ENCODE data around the gene SLC29A4. TPM values are rescaled to one million over a fixed set of nuclear protein-coding genes. Genes with fewer than 3 reads are reported as not detected.

Gene SLC29A4
- total and polyA plus RNA-seq, 8 donors = 2.4 to 8.2 (median 3.9) TPM

GRCh38 chr7:5348134-5349004 is 65.6 kb downstream of the SLC29A4 start:
- peaks cover 55 to 99% (median 96%) of the 10 kb centered on the region in 4 donors for H3K36me3 ChIP-seq
- 78 to 86% (median 80%) methylated on average over 16 to 21 of the region's 21 CpGs for WGBS, 5 donors
- no peak overlapping the region for H3K4me3 ChIP-seq
- H3K4me1 ChIP-seq = peaks cover 0 to 43% (median 15%) of the 10 kb centered on the region in 4 donors
- intact Hi-C loops (cut with DNase I; ENCODE audit: low total_unique reads) = no loop called here
- H3K27me3 ChIP-seq = no peaks in the 10 kb centered on the region
- H3K9me3 ChIP-seq = peaks cover 0 to 14% (median 11%) of the 10 kb centered on the region in 4 donors
- DNase-seq = no peak
- peak overlapping the region in 2 of 5 donors; percentile 10 to 60 for H3K27ac ChIP-seq
- TF ChIP-seq EP300 (IDR thresholded peaks at IDR 0.05) (no peak), POLR2A (IDR thresholded peaks at IDR 0.05) (no peak), POLR2AphosphoS5 (IDR thresholded peaks at IDR 0.05) (no peak)

DNA sequence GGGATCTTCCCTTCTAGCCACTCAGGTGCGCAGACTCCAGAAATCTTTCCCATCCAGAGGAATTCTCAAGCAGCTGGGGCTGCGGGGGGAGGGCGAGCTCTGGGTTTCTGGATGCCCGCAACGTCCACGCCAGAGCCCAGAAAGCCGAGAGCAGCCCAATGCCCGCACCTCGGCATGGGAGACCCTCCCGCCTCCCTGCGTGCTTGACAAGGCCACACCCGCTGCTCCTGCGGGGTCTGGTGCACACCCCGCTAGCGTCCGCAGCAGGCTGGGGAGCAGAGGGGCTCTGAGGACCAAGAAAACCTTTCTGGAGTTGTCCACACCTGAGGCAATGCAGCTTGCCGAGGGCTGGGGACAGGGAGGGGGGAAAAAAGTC is 66.2 kb downstream of the SLC29A4 start:
- peaks cover 50 to 99% (median 93%) of the 10 kb centered on the region in 4 donors for H3K36me3 ChIP-seq
- intact Hi-C loops (cut with DNase I; ENCODE audit: low total_unique reads) = no loop called here

DNA sequence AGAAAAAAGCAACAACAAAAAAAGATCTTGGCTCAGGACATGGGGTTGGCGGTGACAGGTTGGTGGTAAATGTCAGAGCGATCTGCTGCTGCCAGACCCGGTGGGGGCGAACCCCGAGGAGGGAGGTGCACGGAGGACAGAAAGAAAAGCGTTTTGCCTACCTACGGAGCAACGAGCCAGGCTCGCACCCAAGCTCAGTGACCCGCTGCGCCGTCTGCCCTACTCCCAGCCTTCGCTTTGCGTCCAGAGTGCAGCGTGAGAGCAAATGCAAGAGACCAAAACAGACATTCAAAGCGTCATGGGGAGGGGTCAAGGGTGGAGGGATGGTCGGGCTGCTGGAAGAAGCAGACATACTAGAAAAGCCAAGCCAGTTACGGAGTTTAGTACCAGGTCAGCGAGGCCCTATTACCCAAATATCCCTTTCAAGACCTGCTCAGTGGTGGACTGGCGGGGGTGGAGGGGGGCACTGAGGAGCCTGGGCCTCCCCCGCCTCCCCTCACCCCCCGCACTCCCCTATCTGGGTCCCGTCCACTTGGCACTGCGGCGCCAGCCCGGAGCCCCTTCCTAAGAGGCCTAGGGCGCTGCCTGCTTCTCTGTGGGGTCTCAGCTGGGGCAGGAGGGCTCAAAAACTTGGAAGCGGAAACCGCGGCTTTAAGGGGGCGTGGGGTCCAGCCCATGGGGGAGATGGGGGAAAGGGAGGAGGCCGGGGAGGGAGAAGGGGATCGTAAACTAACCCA is 66.9 kb downstream of the SLC29A4 start:
- no peaks in the 10 kb centered on the region for H3K27me3 ChIP-seq
- peaks cover 44 to 97% (median 89%) of the 10 kb centered on the region in 4 donors for H3K36me3 ChIP-seq
- peaks cover 0 to 1% (median under 1%) of the 10 kb centered on the region in 4 donors for H3K9me3 ChIP-seq
- TF ChIP-seq, protein P1, sequence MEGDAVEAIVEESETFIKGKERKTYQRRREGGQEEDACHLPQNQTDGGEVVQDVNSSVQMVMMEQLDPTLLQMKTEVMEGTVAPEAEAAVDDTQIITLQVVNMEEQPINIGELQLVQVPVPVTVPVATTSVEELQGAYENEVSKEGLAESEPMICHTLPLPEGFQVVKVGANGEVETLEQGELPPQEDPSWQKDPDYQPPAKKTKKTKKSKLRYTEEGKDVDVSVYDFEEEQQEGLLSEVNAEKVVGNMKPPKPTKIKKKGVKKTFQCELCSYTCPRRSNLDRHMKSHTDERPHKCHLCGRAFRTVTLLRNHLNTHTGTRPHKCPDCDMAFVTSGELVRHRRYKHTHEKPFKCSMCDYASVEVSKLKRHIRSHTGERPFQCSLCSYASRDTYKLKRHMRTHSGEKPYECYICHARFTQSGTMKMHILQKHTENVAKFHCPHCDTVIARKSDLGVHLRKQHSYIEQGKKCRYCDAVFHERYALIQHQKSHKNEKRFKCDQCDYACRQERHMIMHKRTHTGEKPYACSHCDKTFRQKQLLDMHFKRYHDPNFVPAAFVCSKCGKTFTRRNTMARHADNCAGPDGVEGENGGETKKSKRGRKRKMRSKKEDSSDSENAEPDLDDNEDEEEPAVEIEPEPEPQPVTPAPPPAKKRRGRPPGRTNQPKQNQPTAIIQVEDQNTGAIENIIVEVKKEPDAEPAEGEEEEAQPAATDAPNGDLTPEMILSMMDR (IDR thresholded peaks at IDR 0.05) = no peak
- TF ChIP-seq POLR2AphosphoS5 (IDR thresholded peaks at IDR 0.05) (no peak), EP300 (IDR thresholded peaks at IDR 0.05) (no peak), POLR2A (IDR thresholded peaks at IDR 0.05) (no peak)
- intact Hi-C loops (cut with DNase I; ENCODE audit: low total_unique reads) = no loop called here
- H3K27ac ChIP-seq = peak overlapping the region in 3 of 5 donors; percentile 8 to 60 (median 53)
- 76 to 83% (median 82%) methylated on average over 31 to 34 of the region's 34 CpGs for WGBS, 5 donors
- peak in 1 of 2 donors; percentile 41 for DNase-seq
- H3K4me3 ChIP-seq = no peak overlapping the region
- peaks cover 3 to 55% (median 27%) of the 10 kb centered on the region in 4 donors for H3K4me1 ChIP-seq

More for the DNA sequence above, 66.2 kb downstream of the SLC29A4 start:
- WGBS, 5 donors = 80 to 90% (median 83%) methylated on average over 4 to 17 of the region's 17 CpGs
- no peak for DNase-seq
- Histone ChIP-seq H3K27me3 (no peaks in the 10 kb centered on the region), H3K9me3 (peaks cover 0 to 8% (median 6%) of the 10 kb centered on the region in 4 donors), H3K27ac (peak overlapping the region in 2 of 5 donors; percentile 10 to 60), H3K4me1 (peaks cover 0 to 49% (median 21%) of the 10 kb centered on the region in 4 donors), H3K4me3 (no peak overlapping the region)
- TF ChIP-seq POLR2AphosphoS5 (IDR thresholded peaks at IDR 0.05) (no peak), EP300 (IDR thresholded peaks at IDR 0.05) (no peak), POLR2A (IDR thresholded peaks at IDR 0.05) (no peak)
- TF ChIP-seq, protein P1 (IDR thresholded peaks at IDR 0.05) = no peak

- peaks cover 8 to 61% (median 32%) of the 10 kb centered on the region in 4 donors for H3K4me1 ChIP-seq
- peaks cover 39 to 96% (median 87%) of the 10 kb centered on the region in 4 donors for H3K36me3 ChIP-seq
- intact Hi-C loops (cut with DNase I; ENCODE audit: low total_unique reads) = no loop called here
- H3K9me3 ChIP-seq = no peaks in the 10 kb centered on the region
- DNase-seq = no peak
- no peak overlapping the region for H3K4me3 ChIP-seq
- 76 to 93% (median 88%) methylated on average over 12 to 15 of the region's 15 CpGs for WGBS, 5 donors
- TF ChIP-seq EP300 (IDR thresholded peaks at IDR 0.05) = no peak
- TF ChIP-seq, protein P1 (IDR thresholded peaks at IDR 0.05) = no peak
- H3K27me3 ChIP-seq = no peaks in the 10 kb centered on the region
- peak overlapping the region in 3 of 5 donors; percentile 8 to 60 (median 53) for H3K27ac ChIP-seq
These were observed 67.4 kb downstream of the SLC29A4 start for GRCh38 chr7:5350174-5350463.

Measured in stomach (tissue), 9 donors.